ENCODE data around the gene ACER1.
"Not testable (repeated sequence)": the region's sequence is repeated elsewhere in the genome, so short reads cannot be mapped to it uniquely, and the experiment has no call there.

ACER1 gene, protein sequence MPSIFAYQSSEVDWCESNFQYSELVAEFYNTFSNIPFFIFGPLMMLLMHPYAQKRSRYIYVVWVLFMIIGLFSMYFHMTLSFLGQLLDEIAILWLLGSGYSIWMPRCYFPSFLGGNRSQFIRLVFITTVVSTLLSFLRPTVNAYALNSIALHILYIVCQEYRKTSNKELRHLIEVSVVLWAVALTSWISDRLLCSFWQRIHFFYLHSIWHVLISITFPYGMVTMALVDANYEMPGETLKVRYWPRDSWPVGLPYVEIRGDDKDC

DNA sequence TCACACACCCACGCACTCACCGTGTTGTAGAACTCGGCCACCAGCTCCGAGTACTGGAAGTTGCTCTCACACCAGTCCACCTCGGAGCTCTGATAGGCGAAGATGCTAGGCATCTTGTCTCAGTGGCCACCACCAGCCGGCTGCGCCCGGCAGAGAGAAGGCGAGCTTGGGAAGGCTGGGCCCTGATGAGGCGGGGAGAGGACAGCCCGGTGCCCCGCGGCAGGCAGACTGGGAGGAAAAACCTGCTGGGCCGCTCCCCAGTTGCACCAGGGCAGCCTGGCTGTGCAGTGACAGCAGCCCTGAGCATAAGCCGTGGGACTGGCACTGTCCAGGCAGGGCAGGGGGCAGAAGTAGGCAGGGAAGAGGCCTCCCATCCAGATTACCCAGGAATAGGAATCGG, at the start of gene ACER1:
Gene ACER1, minus strand, starts transcription at position 174 of the 400 bp plus-strand sequence. Its CDS starts 61 bp downstream, at position 113.
- no peak for DNase-seq (ENCODE audit: low read depth)

DNA sequence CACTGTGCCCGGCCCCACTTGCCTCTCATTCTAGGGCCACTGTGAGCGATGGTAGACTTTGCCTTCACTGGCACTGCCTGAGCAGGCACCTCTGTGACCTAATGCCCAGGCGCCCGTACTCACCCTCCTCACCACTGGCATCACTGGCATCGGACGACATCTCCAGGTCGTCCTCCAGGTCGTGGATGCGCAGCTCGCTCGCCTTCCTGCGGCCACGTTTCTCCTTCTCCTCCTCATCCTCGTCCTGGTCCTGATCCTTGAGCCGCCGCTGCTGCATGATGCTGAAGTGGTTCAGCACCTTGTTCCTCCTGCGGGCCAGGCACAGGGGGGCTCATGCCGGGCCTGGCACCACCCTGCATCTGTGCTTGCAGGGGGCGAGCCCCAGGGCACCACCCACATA, 49.8 kb upstream of the ACER1 start:
- no peak for DNase-seq (ENCODE audit: low read depth)

DNA sequence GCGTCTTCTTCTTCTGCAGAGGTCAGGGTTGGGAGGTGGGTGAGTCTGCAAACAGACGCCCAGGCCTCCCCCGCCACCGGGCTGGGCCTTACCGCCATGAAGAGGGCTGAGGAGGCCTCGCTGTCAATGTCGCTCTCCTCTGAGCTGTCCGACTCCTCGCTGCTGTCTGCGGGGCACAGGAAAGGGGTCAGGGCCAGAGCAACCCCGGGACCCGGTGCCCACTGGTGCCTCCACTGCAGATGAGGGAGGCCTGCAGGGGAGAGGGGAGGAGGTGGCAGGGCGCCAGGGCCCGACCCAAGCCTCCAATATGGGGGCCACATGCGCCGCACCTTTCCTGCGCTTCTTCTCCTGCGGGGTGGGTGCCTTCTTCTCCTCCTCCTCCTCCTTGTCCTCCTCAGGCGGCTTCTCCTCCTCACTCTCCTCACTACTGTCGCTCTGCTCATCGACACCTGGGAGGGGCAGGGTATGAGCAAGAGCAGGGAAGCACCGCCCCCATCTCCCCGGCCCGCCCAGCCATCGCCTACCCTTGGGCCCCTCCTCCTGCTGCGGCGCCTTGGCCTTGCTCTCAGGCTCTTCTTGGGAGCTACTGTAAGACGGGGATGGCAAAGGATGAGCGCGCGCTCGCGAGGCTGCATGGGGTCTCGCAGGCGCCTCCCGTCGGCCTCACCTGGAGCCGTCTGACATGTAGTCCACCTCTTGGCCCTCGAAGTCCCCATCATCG, 47.8 kb upstream of the ACER1 start:
- DNase-seq (ENCODE audit: low read depth), result no peak

DNA sequence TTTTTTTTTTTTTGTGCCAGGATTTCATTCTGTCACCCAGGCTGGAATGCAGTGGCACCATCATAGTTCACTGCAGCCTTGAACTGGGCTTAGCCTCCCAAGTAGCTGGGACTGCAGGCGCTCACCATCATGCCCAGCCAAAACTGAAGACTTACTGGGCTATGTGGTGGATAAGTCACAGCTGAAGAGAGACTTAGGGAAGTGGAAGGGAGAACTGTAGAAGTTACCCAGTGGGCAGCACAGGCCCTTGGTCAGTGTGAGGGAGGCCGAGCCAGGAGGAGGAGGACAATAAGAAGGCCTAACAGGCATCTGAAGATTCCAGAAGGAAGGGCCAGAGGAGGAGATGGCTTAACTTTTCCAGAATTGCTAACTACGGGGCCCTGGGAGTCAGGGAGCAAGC, 46.3 kb upstream of the ACER1 start:
- DNase-seq (ENCODE audit: low read depth), result no peak

DNA sequence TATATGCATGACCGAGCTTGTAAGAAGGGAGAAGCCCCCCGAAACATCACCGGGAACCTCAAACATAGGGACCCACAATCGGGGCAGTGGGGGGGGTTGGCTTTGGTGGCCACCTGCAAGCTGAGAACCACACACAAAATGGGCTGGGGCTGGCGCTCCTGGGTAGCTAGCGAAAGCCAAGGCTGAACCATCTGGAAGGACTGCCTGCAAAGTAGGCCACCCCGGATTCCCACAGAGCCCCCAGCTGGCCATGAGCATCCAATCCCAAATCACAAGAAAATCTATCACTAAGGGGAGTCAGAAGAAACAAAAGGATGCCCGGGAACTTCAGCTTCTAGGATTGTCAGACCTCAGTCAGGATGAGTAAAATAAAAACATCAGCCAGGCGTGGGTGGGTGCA, 45.1 kb upstream of the ACER1 start:
- no peak for DNase-seq (ENCODE audit: low read depth)

DNA sequence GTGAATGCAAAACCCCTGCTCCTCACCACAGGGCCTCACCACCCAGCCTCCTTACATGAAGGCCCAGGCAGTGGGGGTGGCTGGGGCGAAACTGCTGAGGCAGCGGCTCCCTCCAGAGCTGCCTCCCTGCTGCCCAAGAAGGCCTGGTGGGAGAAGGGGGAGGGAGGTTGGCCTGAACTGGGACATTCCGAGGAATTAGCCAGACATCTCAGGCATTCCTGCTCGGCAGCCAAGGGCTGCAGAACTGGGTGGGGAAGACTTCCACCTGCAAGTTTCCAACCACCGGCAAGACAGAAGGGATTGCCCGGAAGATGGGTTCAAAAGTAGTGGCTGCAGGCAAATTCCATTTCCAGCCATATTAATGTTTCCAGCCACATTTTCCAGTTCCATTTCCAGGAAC, 44.6 kb upstream of the ACER1 start:
- no peak for DNase-seq (ENCODE audit: low read depth)

DNA sequence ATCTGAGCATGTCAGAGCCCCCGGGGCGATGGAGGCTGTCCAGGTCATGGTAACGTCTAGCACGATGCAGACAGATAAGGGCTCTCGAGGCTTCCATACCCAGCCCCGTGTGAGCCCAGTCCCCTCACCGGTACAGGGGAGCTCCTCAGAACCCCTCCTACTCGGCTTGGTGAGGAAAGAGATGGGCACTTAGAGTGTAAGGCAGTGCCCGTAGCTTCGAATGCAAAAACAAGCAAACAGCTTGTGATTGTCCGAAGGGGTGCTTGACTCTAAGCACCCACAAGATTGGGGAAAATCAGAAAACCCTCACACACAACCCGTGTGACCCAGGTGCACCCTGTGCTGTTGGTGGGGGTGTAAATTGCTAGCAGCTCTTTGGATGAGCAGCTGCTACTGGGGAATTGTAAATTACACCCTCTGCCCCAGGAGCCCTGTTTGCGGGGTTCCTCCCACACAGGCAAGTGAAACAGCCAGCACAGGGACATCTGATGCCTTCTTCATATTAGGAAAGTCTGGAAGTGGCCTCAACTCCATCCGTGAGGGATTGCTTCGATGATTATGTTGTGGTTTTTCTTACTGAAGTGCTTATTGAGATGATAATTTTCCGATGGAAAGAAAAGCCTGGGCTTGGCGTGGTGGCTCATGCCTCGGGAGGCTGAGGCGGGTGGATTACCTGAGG, 43.2 kb upstream of the ACER1 start:
- no peak for DNase-seq (ENCODE audit: low read depth)

DNA sequence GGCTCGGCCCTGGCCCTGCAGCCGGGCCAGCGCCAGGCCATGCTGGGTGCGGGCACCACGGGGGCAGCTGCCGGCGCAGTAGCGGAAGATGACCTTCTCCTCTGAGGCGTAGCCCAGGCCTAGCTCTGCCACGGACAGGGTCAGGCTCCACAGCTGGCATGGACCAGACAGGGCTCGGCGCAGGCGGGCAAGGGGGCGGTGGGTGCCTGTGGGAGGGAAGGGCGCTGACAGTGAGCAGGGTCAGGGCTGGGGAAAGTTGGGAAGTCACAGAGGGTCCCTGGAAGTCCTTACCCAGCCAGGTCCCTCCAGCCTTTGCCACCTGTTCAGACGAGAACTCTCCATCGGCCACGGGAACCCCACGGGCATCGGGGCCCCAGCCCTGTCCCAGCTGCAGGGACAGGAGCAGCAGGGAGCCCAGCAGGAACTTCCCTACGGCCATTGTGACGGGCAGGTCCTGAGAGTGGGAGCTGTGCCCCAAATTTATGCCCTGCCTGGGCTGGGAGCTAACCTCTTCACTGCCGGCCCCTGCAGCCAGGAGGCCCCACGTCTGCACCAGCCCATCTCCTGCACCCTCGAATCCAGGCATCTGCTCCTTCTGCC, 42.1 kb upstream of the ACER1 start, which contains the start of gene PSPN:
Gene PSPN, minus strand, starts transcription at position 523 of the 600 bp plus-strand sequence. Its CDS starts 84 bp downstream, at position 439.
- DNase-seq (ENCODE audit: low read depth), result no peak

DNA sequence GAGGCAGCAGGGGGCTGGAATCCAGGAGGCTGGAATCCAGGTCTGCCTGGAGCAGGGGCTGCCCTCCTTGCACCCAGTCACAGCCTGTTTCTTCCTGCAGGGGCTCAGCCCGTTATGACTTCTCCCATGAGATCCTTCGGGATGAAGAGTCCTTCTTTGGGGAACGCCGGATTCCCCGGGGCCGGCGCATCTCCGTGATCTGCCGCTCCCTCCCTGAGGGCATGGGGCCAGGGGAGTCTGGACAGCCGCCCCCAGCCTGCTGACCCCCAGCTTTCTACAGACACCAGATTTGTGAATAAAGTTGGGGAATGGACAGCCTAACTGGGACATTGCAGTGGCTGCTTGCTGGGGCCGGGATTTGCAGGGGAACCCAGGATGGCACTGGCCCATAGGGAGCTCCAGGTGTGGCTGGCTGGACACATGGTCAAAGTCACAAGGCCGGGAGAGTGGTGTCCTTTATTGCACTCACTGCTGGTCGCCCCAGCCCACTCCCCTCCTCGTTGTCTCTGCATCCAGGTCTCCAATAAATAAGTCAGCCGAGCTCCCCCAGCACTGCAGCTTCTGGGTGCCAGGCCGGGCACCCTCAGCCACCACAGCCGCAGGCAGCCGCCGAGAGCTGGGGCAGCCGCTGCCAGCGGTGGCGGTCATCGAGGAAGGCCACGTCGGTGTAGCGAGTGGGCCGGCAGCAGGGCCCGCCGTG, 41.4 kb upstream of the ACER1 start:
- DNase-seq (ENCODE audit: low read depth), result no peak

DNA sequence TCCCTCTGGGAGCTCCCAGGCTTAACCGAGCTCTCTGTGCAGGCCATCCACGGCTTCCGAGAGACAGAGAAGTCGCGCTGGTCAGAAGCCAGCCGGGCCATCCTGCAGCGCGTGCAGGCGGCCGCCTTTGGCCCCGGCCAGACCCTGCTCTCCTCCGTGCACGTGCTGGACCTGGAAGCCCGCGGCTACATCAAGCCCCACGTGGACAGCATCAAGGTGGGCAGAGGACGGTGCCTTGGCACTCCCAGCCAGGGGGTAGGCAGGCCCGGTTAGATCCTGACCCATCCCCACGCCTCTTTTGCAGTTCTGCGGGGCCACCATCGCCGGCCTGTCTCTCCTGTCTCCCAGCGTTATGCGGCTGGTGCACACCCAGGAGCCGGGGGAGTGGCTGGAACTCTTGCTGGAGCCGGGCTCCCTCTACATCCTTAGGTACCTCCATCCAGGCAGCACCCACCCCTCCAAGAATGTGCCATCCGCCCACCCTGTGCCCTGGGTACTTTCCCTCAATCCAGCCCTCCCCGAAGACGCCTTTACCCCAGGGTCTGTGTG, 40.8 kb upstream of the ACER1 start:
- DNase-seq (ENCODE audit: low read depth), result no peak

DNA sequence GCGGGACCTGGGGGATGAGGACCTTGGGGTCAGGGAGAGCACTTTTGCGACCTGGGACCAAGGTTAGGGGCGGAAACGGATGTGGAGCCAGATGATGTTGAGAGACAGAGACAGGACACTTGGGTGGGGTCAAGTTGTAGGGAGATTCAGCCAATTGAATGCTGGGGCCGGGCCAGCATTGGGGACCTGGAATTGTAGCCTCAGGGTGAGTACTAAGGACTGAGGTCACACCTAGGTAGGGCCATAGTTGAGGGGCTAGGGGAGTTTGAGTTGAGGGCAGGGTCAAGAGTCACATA, 40.3 kb upstream of the ACER1 start:
- no peak for DNase-seq (ENCODE audit: low read depth)

DNA sequence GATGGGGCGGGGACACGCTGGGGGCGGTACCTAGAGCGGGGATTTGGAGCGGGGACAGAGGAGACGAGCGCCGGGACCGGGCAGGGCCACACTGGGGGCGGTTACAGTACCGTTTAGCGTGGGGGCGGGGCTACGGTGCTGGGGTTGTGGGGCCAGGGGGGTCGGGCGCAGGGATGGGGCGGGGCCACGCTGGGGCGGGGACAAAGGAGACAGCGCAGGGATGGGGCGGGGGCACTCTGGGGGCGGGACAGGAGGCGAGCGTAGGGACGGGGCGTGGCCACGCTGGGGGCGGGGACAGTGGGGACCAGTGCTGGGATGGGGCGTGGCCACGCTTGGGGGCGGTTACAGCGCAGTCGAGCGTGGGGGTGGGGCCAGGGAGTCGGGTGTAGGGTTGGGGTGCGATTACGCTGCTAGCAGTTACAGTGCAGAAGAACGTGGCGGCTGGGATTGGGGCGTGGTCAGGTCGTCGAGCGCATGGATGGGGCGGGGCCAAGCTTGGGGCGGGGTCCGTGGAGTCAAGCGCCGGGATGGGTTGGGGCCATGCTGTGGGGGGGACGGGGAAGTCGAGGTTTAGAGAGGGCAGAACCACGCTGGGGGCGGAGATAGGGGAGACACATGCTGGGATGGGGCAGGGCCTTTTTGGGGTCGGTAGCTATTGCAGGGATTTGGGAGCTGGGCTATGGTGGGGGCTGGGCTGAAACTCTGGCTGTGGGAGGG, 39.8 kb upstream of the ACER1 start:
- peak; percentile 99 for DNase-seq (ENCODE audit: low read depth)

DNA sequence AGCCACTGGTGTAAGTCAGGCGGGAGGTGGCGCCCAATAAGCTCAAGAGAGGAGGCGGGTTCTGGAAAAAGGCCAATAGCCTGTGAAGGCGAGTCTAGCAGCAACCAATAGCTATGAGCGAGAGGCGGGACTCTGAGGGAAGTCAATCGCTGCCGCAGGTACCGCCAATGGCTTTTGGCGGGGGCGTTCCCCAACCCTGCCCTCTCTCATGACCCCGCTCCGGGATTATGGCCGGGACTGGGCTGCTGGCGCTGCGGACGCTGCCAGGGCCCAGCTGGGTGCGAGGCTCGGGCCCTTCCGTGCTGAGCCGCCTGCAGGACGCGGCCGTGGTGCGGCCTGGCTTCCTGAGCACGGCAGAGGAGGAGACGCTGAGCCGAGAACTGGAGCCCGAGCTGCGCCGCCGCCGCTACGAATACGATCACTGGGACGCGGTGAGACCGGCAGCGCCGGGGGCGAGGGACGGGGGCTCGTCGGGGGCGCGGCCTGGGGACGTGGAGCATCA, 39.2 kb upstream of the ACER1 start, which contains the start of gene ALKBH7:
Gene ALKBH7, plus strand, starts transcription at position 201 of the 502 bp plus-strand sequence. Its CDS starts 27 bp downstream, at position 228.
- DNase-seq (ENCODE audit: low read depth), result peak; percentile 95

DNA sequence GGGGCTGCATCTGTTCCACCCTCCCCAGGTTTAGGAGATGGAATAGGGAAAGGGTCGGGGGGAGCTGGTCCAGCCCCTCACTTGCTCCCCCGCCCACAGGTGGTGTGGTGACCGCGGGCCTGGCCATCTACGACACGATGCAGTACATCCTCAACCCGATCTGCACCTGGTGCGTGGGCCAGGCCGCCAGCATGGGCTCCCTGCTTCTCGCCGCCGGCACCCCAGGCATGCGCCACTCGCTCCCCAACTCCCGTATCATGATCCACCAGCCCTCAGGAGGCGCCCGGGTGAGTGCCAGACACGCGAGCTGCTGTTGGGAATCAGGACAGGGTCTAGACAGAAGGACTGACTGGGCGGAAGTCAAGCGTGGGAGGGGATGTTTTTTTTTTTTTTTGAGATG, 30.9 kb upstream of the ACER1 start:
- no peak for DNase-seq (ENCODE audit: low read depth)

DNA sequence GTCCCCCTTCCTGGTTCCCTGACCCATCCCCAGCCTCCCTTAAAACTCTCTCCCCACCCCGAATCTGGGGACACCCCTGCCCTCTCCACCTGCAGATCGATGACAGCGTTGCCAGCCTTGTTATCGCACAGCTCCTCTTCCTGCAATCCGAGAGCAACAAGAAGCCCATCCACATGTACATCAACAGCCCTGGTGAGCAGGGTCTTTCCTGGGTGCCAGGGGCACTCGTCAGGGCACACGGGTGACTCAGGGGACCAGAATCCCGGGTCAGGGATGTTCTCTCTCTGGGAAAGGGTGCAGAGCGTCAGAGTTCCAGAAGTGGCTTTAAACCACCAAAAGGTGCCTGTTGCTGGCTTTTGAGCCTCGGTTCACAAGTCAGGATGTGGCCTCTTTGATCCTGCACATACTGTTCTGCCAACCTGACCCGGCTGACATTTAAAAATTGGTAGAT, 29.0 kb upstream of the ACER1 start:
- DNase-seq (ENCODE audit: low read depth), result peak; percentile 28

DNA sequence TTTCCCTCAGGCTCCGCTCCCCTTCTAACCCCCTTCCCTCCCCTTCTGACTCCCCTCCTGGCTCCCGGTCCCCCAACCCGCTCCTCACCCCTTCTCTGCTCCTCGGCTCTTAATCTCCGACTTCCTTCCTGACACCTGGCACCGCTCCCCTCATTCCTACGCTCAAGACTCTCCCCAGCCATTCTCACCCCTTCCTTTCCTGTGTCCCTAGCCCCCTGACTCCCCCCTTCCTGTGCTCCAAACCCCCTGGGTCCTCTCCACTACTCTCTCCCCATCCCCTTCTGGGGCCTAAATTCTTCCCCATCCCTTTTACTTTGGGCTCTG, 28.6 kb upstream of the ACER1 start:
- no peak for DNase-seq (ENCODE audit: low read depth)

DNA sequence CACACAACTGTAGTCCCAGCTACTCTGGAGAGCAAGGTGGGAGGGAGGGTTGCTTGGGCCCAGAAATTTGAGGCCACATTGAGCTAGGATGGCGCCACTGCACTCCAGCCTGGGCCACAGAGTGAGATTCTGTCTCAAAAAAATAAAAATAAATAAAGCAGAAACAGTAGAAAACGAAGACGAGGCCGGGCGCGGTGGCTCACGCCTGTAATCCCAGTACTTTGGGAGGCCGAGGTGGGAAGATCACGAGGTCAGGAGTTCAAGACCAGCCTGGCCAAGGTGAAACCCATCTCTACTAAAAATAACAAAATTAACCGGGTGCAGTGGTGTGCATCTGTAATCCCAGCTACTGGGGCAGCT, 27.4 kb upstream of the ACER1 start:
- DNase-seq (ENCODE audit: low read depth), result not testable (repeated sequence)

DNA sequence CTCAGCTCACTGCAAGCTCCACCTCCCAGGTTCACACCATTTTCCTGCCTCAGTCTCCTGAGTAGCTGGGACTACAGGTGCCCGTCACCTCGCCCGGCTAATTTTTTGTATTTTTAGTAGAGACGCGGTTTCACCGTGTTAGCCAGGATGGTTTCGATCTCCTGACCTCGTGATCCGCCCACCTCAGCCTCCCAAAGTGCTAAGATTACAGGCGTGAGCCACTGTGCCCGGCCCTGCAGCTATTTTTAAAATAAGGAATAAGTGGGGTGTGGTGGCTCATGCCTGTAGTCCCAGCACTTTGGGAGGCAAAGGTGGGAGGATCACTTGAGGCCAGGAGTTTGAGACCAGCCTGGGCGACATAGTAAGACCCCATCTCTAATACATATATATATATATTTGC, 27.0 kb upstream of the ACER1 start:
- DNase-seq (ENCODE audit: low read depth), result not testable (repeated sequence)

DNA sequence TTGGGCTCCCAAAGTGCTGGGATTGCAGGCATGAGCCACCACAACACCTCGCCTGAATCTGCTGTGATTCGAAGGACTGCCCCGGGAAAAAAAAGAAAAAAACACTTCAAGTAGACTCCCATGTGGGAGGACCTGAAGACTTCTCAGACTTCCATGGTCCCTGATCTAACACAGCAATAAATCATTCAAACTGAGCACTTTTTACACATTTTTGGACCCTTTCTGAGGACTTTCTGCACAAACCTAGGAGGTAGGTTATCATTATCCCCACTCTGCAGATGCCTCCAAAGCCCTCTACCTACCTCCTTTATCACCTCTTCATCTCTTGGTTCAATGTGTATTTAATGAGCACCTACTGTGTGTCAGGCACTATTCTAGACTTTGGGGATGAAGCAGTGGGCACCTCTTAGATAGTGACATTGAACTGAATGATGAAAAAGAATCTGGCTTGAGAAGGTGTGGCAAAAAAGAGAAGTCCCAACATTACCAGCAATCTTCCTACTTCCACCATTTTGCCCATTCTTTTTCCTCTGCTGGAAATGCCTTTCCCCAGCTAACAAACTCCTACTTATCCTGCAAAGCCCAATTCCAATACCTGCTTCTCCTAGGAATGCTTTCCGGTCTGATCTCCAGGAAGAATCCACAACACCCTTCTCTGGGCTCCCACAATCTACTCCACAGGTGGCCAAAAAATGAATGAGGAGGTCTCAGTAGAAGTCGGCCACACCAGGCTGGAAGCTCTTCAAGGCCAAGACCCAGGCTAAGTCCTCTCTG, 26.3 kb upstream of the ACER1 start:
- DNase-seq (ENCODE audit: low read depth), result no peak

DNA sequence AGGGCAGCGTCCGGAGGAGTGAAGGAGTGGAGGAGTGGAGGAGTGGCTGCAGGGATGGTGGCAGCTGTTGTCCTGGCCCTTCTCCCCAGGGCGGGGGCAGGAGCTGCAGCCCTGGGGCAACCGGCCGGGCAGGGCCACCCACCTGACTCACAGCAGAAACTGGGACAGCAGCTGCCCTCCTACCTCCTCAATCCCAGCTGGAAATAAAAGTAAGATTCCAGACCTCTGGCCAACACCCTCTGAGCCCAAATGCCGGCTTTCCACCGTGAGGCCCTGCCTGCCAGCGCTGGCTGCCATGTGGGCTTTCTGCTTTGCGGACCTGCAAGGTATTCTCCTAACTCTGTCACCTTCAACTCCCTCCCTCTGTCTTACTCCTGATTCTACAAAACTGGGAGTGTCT, 24.6 kb upstream of the ACER1 start:
- DNase-seq (ENCODE audit: low read depth), result no peak
